Neural progenitor cell (in vitro differentiated cells): ENCODE results near the gene MITF. TPM values are rescaled to one million over a fixed set of nuclear protein-coding genes. Genes with fewer than 3 reads are reported as not detected.

Source experiments
- DNase-seq: peaks from one replicate; pipeline ENCODE4 v3.0.0-alpha.2; 2016; ENCODE audit warnings: low spot score
- H2AFZ ChIP-seq: fragments of 200-600 bp; sonication (generic); replicated peaks from 2 replicates; pipeline ENCODE4 v1.6.1; 2016; ENCODE audit warnings: antibody characterized with exemption
- H3F3A ChIP-seq: fragments of 200-600 bp; sonication (generic); 2 replicates; pipeline ENCODE4 v1.6.1; 2016; ENCODE audit warnings: antibody characterized with exemption, low read depth
- H3K27ac ChIP-seq: fragments of 200-600 bp; sonication (generic); 2 replicates; pipeline ENCODE4 v1.5.1; 2016; ENCODE audit warnings: mild to moderate bottlenecking
- H3K27me3 ChIP-seq: fragments of 200-600 bp; sonication (generic); 2 replicates; pipeline ENCODE4 v1.6.1; 2016; ENCODE audit warnings: mild to moderate bottlenecking, moderate library complexity
- H3K36me3 ChIP-seq: fragments of 200-600 bp; sonication (generic); 2 replicates; pipeline ENCODE4 v1.5.1; 2016
- H3K4me1 ChIP-seq: fragments of 200-600 bp; sonication (generic); 2 replicates; pipeline ENCODE4 v1.6.1; 2016; ENCODE audit warnings: mixed run types
- H3K4me2 ChIP-seq: fragments of 200-600 bp; sonication (generic); 2 replicates; pipeline ENCODE4 v1.6.1; 2016
- H3K4me3 ChIP-seq: fragments of 200-600 bp; sonication (generic); 2 replicates; pipeline ENCODE4 v1.5.1; 2016
- H3K79me2 ChIP-seq: fragments of 200-600 bp; sonication (generic); 2 replicates; pipeline ENCODE4 v1.6.1; 2016; ENCODE audit warnings: low read depth
- H3K9ac ChIP-seq: fragments of 200-600 bp; sonication (generic); 2 replicates; pipeline ENCODE4 v1.6.1; 2016
- H3K9me3 ChIP-seq: fragments of 200-600 bp; sonication (generic); 2 replicates; pipeline ENCODE4 v1.5.1; 2016; ENCODE audit warnings: low read depth
- H4K20me1 ChIP-seq: fragments of 200-600 bp; sonication (generic); 2 replicates; pipeline ENCODE4 v1.6.1; 2016; ENCODE audit warnings: low read depth
- H3K27ac Mint-ChIP-seq: 3 replicates; pipeline ENCODE4 v1.8.0; 2021; ENCODE audit warnings: mixed read lengths
- H3K27me3 Mint-ChIP-seq: 2 replicates; pipeline ENCODE4 v1.8.0; 2022; ENCODE audit warnings: low read depth, mild to moderate bottlenecking, inconsistent platforms, moderate library complexity, mixed read lengths; ENCODE audit not compliant: insufficient read depth
- H3K36me3 Mint-ChIP-seq: 3 replicates; pipeline ENCODE4 v1.8.0; 2021; ENCODE audit warnings: mixed read lengths
- H3K4me1 Mint-ChIP-seq: 3 replicates; pipeline ENCODE4 v1.8.0; 2021; ENCODE audit warnings: mixed read lengths
- H3K4me3 Mint-ChIP-seq: 3 replicates; pipeline ENCODE4 v1.8.0; 2021; ENCODE audit warnings: mild to moderate bottlenecking, moderate library complexity, mixed read lengths
- H3K9me3 Mint-ChIP-seq: 3 replicates; pipeline ENCODE4 v1.8.0; 2020; ENCODE audit warnings: mixed read lengths
- CTCF ChIP-seq: fragments of 200-600 bp; sonication (generic); IDR thresholded peaks from 2 replicates; pipeline ENCODE4 v1.5.1; 2017; ENCODE audit warnings: antibody characterized with exemption, mild to moderate bottlenecking
- EZH2 ChIP-seq: fragments of 200-600 bp; sonication (generic); IDR thresholded peaks from 2 replicates; pipeline ENCODE4 v1.6.1; 2017; ENCODE audit warnings: antibody characterized with exemption, mild to moderate bottlenecking, moderate library complexity
- EZH2phosphoT487 ChIP-seq: fragments of 200-600 bp; sonication (generic); IDR thresholded peaks from 2 replicates; pipeline ENCODE4 v1.6.1; 2017; ENCODE audit warnings: antibody characterized with exemption
- total RNA-seq: library from RNA; depleted of rRNA; stranded (reverse); fragments of >200 nt; gene quantifications from 2 replicates; pipeline ENCODE4 v1.2.3, GENCODE V29; 2015; ENCODE audit warnings: low replicate concordance

Gene MITF
- total RNA-seq, 1 donor from 2014 or later, result not detected

- no peak overlapping the region for H3K4me3 Mint-ChIP-seq
- Histone ChIP-seq H3K27me3 (no peaks in the 10 kb centered on the region), H3K79me2 (no peaks in the 10 kb centered on the region), H3K9ac (no peak overlapping the region), H3K27ac (no peak overlapping the region), H3K4me1 (no peaks in the 10 kb centered on the region), H4K20me1 (no peaks in the 10 kb centered on the region), H3F3A (no peaks in the 10 kb centered on the region), H3K4me2 (no peak overlapping the region), H3K4me3 (no peak overlapping the region), H2AFZ (no peak overlapping the region), H3K9me3 (no peaks in the 10 kb centered on the region), H3K36me3 (no peaks in the 10 kb centered on the region)
- peaks cover 4% of the 10 kb centered on the region for H3K4me1 Mint-ChIP-seq
- DNase-seq, result no peak
- H3K27me3 Mint-ChIP-seq, result peaks cover 2% of the 10 kb centered on the region
- H3K27ac Mint-ChIP-seq, result no peak overlapping the region
- H3K36me3 Mint-ChIP-seq, result no peaks in the 10 kb centered on the region
- TF ChIP-seq CTCF, result no peak
- no peak for TF ChIP-seq EZH2
- no peak for TF ChIP-seq EZH2phosphoT487
- H3K9me3 Mint-ChIP-seq, result no peaks in the 10 kb centered on the region
Measured at GRCh38 chr3:69805491-69805890, 66.2 kb downstream of the MITF start.

GRCh38 chr3:69806735-69807438 lies 67.6 kb downstream of the MITF start:
- Mint-ChIP-seq H3K9me3 (no peaks in the 10 kb centered on the region), H3K4me3 (no peak overlapping the region), H3K4me1 (peaks cover 4% of the 10 kb centered on the region), H3K36me3 (no peaks in the 10 kb centered on the region), H3K27ac (no peak overlapping the region), H3K27me3 (peaks cover 2% of the 10 kb centered on the region)
- Histone ChIP-seq H3K79me2 (no peaks in the 10 kb centered on the region), H3K9ac (no peak overlapping the region), H3F3A (no peaks in the 10 kb centered on the region), H3K27ac (no peak overlapping the region), H3K4me1 (no peaks in the 10 kb centered on the region), H3K27me3 (no peaks in the 10 kb centered on the region), H3K9me3 (no peaks in the 10 kb centered on the region), H4K20me1 (no peaks in the 10 kb centered on the region), H3K4me2 (no peak overlapping the region), H3K36me3 (no peaks in the 10 kb centered on the region), H3K4me3 (no peak overlapping the region), H2AFZ (no peak overlapping the region)
- no peak for DNase-seq
- TF ChIP-seq EZH2phosphoT487 (no peak), EZH2 (no peak), CTCF (no peak)

- H3K9me3 Mint-ChIP-seq, result no peaks in the 10 kb centered on the region
- H3K27ac Mint-ChIP-seq, result no peak overlapping the region
- TF ChIP-seq CTCF (no peak), EZH2phosphoT487 (no peak), EZH2 (no peak)
- Histone ChIP-seq H3K4me1 (no peaks in the 10 kb centered on the region), H3K9ac (no peak overlapping the region), H3K36me3 (no peaks in the 10 kb centered on the region), H4K20me1 (no peaks in the 10 kb centered on the region), H3K79me2 (no peaks in the 10 kb centered on the region), H3F3A (no peaks in the 10 kb centered on the region), H2AFZ (no peak overlapping the region), H3K9me3 (no peaks in the 10 kb centered on the region), H3K4me3 (no peak overlapping the region), H3K4me2 (no peak overlapping the region), H3K27ac (no peak overlapping the region), H3K27me3 (no peaks in the 10 kb centered on the region)
- DNase-seq, result no peak
- H3K4me1 Mint-ChIP-seq, result peaks cover 10% of the 10 kb centered on the region
- H3K4me3 Mint-ChIP-seq, result no peak overlapping the region
- H3K36me3 Mint-ChIP-seq, result no peaks in the 10 kb centered on the region
- peaks cover 2% of the 10 kb centered on the region for H3K27me3 Mint-ChIP-seq
Measured at GRCh38 chr3:69807674-69808073, 68.4 kb downstream of the MITF start.
